Stimulated activated naive CD8-positive, alpha-beta T cell treated with anti-CD3 and anti-CD28 coated beads, Interleukin-15, Interleukin-2, amounts not matched to agents 100 ng/mL and 50 ng/mL, for 24 hours (primary cell): Measurements from ENCODE around the gene SLC12A8.
A peak's percentile ranks its signal among the peaks of the same experiment; 100 is the strongest.

Experiments
- H3K27ac Mint-ChIP-seq: one replicate; pipeline ENCODE4 v1.8.0; 2021; ENCODE audit warnings: mild to moderate bottlenecking, mixed read lengths
- H3K27me3 Mint-ChIP-seq: one replicate; pipeline ENCODE4 v1.8.0; 2021; ENCODE audit warnings: mixed read lengths
- H3K36me3 Mint-ChIP-seq: one replicate; pipeline ENCODE4 v1.8.0; 2021; ENCODE audit warnings: low read depth, mixed read lengths
- H3K4me1 Mint-ChIP-seq: one replicate; pipeline ENCODE4 v1.8.0; 2021; ENCODE audit warnings: low read depth, mixed read lengths
- H3K4me3 Mint-ChIP-seq: one replicate; pipeline ENCODE4 v1.8.0; 2021; ENCODE audit warnings: mild to moderate bottlenecking, mixed read lengths
- H3K9me3 Mint-ChIP-seq: one replicate; pipeline ENCODE4 v1.8.0; 2021; ENCODE audit warnings: mixed read lengths

Gene SLC12A8

GRCh38 chr3:125145751-125146475, 66.6 kb downstream of the SLC12A8 start:
- no peak overlapping the region for H3K27ac Mint-ChIP-seq
- no peaks in the 10 kb centered on the region for H3K9me3 Mint-ChIP-seq

DNA sequence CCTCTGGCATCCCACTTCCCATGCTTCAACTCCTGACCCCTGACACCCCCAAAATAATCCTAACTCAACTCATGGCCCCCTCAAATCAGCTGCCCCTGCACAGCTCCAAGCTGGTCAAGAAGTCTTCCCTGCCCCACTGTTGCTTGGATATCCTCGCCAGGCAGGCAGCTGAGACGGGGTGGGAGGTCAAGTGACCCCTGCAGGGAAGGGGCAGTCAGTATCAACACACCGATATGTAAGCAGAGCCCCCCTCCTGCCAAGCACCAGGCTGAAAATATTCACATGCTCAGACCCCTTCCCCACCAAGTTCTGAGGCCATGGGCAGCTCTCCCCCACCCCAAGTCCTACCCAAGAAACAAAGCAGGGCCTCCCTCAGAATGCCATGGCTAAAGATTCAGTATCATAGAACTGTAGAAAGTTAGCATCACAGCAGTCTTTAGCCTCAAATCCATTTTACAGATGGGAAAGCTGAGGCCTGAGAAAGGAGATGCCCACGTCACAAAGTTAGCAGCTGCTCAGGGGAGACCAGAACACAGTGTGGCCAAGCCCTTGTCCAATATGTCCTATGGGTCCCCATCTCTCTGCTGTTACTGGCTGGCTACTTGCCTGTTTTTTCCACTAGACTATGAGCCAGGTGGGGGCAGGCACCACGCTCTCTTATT, 67.8 kb downstream of the SLC12A8 start:
- Mint-ChIP-seq H3K4me1 (peaks cover 41% of the 10 kb centered on the region), H3K36me3 (no peaks in the 10 kb centered on the region), H3K4me3 (no peak overlapping the region), H3K27ac (no peak overlapping the region), H3K9me3 (no peaks in the 10 kb centered on the region), H3K27me3 (peaks cover 21% of the 10 kb centered on the region)

More at GRCh38 chr3:125145751-125146475, 66.6 kb downstream of the SLC12A8 start:
- Mint-ChIP-seq H3K4me1 (peaks cover 34% of the 10 kb centered on the region), H3K27me3 (peaks cover 21% of the 10 kb centered on the region), H3K36me3 (no peaks in the 10 kb centered on the region), H3K4me3 (no peak overlapping the region)

- Mint-ChIP-seq H3K9me3 (no peaks in the 10 kb centered on the region), H3K36me3 (no peaks in the 10 kb centered on the region), H3K4me3 (no peak overlapping the region), H3K27ac (no peak overlapping the region), H3K4me1 (peaks cover 41% of the 10 kb centered on the region), H3K27me3 (peaks cover 21% of the 10 kb centered on the region)
These were observed 68.4 kb downstream of the SLC12A8 start for GRCh38 chr3:125143982-125144652.

- no peaks in the 10 kb centered on the region for H3K36me3 Mint-ChIP-seq
- peaks cover 21% of the 10 kb centered on the region for H3K27me3 Mint-ChIP-seq
- no peaks in the 10 kb centered on the region for H3K9me3 Mint-ChIP-seq
- H3K27ac Mint-ChIP-seq, result no peak overlapping the region
- H3K4me1 Mint-ChIP-seq, result peaks cover 36% of the 10 kb centered on the region
- no peak overlapping the region for H3K4me3 Mint-ChIP-seq
These were observed 69.0 kb downstream of the SLC12A8 start for GRCh38 chr3:125143538-125143937.

- Mint-ChIP-seq H3K27me3 (peaks cover 21% of the 10 kb centered on the region), H3K27ac (no peak overlapping the region), H3K36me3 (no peaks in the 10 kb centered on the region), H3K4me3 (no peak overlapping the region), H3K9me3 (no peaks in the 10 kb centered on the region), H3K4me1 (peaks cover 36% of the 10 kb centered on the region)
These were observed 69.6 kb downstream of the SLC12A8 start for GRCh38 chr3:125142940-125143339.

DNA sequence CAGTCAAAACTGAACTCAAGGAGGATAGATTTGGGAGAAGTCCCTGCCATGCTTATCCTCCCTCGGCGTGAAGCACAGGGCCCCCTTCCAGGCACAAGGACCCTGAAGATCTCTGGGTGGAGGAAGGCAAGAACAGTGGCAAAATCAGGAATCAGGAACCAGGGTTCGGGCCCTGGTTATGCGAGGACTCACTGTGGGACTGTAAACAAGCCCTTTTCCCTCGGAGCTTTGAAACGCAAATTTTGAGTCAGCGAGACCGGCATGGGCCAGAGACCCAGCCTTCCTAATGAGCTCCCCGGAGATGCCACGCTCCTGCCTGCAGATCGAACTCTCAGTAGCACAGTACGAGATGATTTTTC, 70.1 kb downstream of the SLC12A8 start:
- no peaks in the 10 kb centered on the region for H3K9me3 Mint-ChIP-seq
- H3K36me3 Mint-ChIP-seq, result no peaks in the 10 kb centered on the region
- H3K4me3 Mint-ChIP-seq, result peak overlapping the region; percentile 74
- peak overlapping the region; percentile 28 for H3K27ac Mint-ChIP-seq
- H3K4me1 Mint-ChIP-seq, result peaks cover 34% of the 10 kb centered on the region
- H3K27me3 Mint-ChIP-seq, result peaks cover 21% of the 10 kb centered on the region

- Mint-ChIP-seq H3K4me3 (peak overlapping the region; percentile 74), H3K36me3 (no peaks in the 10 kb centered on the region)
These were observed 70.7 kb downstream of the SLC12A8 start for GRCh38 chr3:125141596-125142419.

GRCh38 chr3:125140818-125141595, 71.5 kb downstream of the SLC12A8 start:
- peaks cover 30% of the 10 kb centered on the region for H3K27me3 Mint-ChIP-seq
- H3K4me3 Mint-ChIP-seq, result peak overlapping the region; percentile 74
- peak overlapping the region; percentile 83 for H3K27ac Mint-ChIP-seq
- no peaks in the 10 kb centered on the region for H3K36me3 Mint-ChIP-seq
- H3K4me1 Mint-ChIP-seq, result peaks cover 40% of the 10 kb centered on the region
- H3K9me3 Mint-ChIP-seq, result no peaks in the 10 kb centered on the region

More at GRCh38 chr3:125141596-125142419, 70.7 kb downstream of the SLC12A8 start:
- H3K9me3 Mint-ChIP-seq, result no peaks in the 10 kb centered on the region
- H3K4me1 Mint-ChIP-seq, result peaks cover 33% of the 10 kb centered on the region
- H3K27ac Mint-ChIP-seq, result peak overlapping the region; percentile 79
- peaks cover 23% of the 10 kb centered on the region for H3K27me3 Mint-ChIP-seq

GRCh38 chr3:125140011-125140817, 72.3 kb downstream of the SLC12A8 start:
- Mint-ChIP-seq H3K36me3 (no peaks in the 10 kb centered on the region), H3K4me3 (peak overlapping the region; percentile 45), H3K27me3 (peaks cover 33% of the 10 kb centered on the region), H3K9me3 (no peaks in the 10 kb centered on the region), H3K27ac (peak overlapping the region; percentile 83), H3K4me1 (peaks cover 40% of the 10 kb centered on the region)

GRCh38 chr3:125139386-125139785, 73.2 kb downstream of the SLC12A8 start:
- H3K36me3 Mint-ChIP-seq, result no peaks in the 10 kb centered on the region
- peak overlapping the region; percentile 46 for H3K27ac Mint-ChIP-seq
- no peak overlapping the region for H3K4me3 Mint-ChIP-seq
- H3K4me1 Mint-ChIP-seq, result peaks cover 40% of the 10 kb centered on the region
- H3K27me3 Mint-ChIP-seq, result peaks cover 33% of the 10 kb centered on the region
- no peaks in the 10 kb centered on the region for H3K9me3 Mint-ChIP-seq

DNA sequence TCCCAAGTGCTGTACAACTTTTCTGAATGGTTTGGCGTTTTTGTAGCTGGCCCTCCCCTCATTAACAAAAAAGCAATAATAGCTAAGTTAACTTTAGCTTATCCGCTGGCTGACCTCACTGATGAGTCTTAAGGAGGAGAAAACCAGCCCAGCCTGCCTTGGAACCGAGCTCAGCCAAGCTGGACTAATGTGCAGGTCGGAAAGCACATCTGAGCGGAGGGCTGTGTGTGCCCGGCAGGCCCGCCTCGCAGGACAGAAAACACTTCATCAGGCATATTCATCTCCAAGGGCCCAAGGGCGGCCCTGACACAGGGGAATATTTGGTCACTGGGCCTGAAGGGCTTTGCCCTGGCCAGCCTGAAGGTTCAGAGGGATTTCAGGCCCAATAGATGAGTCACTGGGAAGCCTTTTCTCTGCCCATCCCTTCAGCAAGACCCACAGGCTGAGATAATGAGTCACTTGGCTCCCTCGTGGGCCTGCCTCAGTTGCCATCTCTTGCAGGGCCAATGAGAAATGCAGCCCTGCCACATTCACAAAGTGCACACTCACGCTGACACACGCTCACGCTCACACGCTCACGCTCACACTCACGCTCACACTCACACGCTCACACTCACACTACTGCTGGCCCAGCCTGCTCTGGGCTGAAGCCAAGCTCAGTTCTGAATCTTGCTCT, 75.1 kb downstream of the SLC12A8 start:
- H3K4me3 Mint-ChIP-seq, result no peak overlapping the region
- no peaks in the 10 kb centered on the region for H3K36me3 Mint-ChIP-seq
- peaks cover 37% of the 10 kb centered on the region for H3K4me1 Mint-ChIP-seq
- no peak overlapping the region for H3K27ac Mint-ChIP-seq
- H3K9me3 Mint-ChIP-seq, result no peaks in the 10 kb centered on the region
- peaks cover 28% of the 10 kb centered on the region for H3K27me3 Mint-ChIP-seq

GRCh38 chr3:125136966-125137357, 75.6 kb downstream of the SLC12A8 start:
- Mint-ChIP-seq H3K27ac (no peak overlapping the region), H3K27me3 (peaks cover 29% of the 10 kb centered on the region), H3K4me1 (peaks cover 34% of the 10 kb centered on the region), H3K36me3 (no peaks in the 10 kb centered on the region), H3K9me3 (no peaks in the 10 kb centered on the region), H3K4me3 (no peak overlapping the region)

GRCh38 chr3:125136515-125136914, 76.0 kb downstream of the SLC12A8 start:
- Mint-ChIP-seq H3K4me3 (no peak overlapping the region), H3K9me3 (no peaks in the 10 kb centered on the region), H3K36me3 (no peaks in the 10 kb centered on the region), H3K27ac (no peak overlapping the region), H3K27me3 (peaks cover 29% of the 10 kb centered on the region), H3K4me1 (peaks cover 30% of the 10 kb centered on the region)
